GM23248 (cell line): Measurements from ENCODE around the gene WDR7.

Experiments
- EZH2 ChIP-seq: fragments of 200-600 bp; sonication (generic); IDR thresholded peaks from 2 replicates; pipeline ENCODE4 v1.6.1; 2018; ENCODE audit warnings: antibody characterized with exemption, mild to moderate bottlenecking; ENCODE audit not compliant: insufficient read depth, poor library complexity, severe bottlenecking
- EZH2phosphoT487 ChIP-seq: fragments of 200-600 bp; sonication (generic); IDR thresholded peaks from 2 replicates; pipeline ENCODE4 v1.6.1; 2018; ENCODE audit warnings: antibody characterized with exemption, moderate library complexity, mild to moderate bottlenecking, low read depth; ENCODE audit not compliant: insufficient read depth

DNA sequence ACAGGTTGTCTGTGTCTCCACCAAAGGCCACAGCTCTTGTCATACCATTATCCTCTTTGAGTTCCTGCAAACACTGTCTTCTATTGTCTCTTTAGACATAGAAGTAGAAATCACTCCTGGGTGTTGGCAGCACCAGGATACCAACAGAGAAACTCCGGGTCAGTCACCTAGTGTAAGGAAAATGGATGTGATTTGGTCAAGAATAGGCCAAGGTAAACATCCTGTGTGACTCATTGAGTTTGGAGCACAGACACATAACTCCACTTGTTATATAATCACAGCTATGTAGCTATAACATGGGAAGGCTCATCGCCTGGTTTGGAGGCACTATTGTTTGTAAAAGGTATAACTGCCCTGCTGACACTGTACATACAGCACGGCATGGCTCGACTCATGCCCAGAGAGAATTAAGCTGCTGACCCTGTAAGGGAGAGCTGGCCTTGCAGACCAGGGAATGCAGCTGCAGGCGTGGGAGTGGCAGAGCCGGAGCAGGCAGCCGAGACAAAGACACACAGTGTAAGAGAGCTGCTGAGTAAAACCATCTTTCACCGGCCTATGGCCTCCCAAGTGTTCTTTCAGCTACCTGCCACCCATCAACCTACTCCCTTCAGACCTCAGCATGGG lies 9.3 kb upstream of the WDR7 start:
- TF ChIP-seq EZH2 (no peak), EZH2phosphoT487 (no peak)
